H9 (cell line): ENCODE data around the gene PAX8. TPM values are rescaled to one million over a fixed set of nuclear protein-coding genes. Genes with fewer than 3 reads are reported as not detected.

Source experiments
- DNase-seq: peaks from one replicate; pipeline ENCODE4 v3.0.0-alpha.2; 2017
- H2AFZ ChIP-seq: one replicate; pipeline ENCODE4 v1.6.1; 2013; ENCODE audit warnings: mild to moderate bottlenecking, low read length, control low read depth, moderate library complexity
- H2AK5ac ChIP-seq: 2 replicates; pipeline ENCODE4 v1.6.1; 2013; ENCODE audit warnings: low read length, control low read depth, mixed read lengths; ENCODE audit not compliant: insufficient read length
- H2BK120ac ChIP-seq: one replicate; pipeline ENCODE4 v1.6.1; 2013; ENCODE audit warnings: low read depth, mild to moderate bottlenecking, low read length, control low read depth, inconsistent platforms; ENCODE audit not compliant: poor library complexity, severe bottlenecking
- H2BK12ac ChIP-seq: 2 replicates; pipeline ENCODE4 v1.6.1; 2013; ENCODE audit warnings: low read length, control low read depth, mixed read lengths, low read depth; ENCODE audit not compliant: insufficient read length
- H2BK15ac ChIP-seq: 2 replicates; pipeline ENCODE4 v1.6.1; 2013; ENCODE audit warnings: low read depth, low read length, control low read depth
- H2BK20ac ChIP-seq: one replicate; pipeline ENCODE4 v1.6.1; 2013; ENCODE audit warnings: low read depth, mild to moderate bottlenecking, low read length, control low read depth, inconsistent platforms; ENCODE audit not compliant: poor library complexity, severe bottlenecking
- H2BK5ac ChIP-seq: 2 replicates; pipeline ENCODE4 v1.6.1; 2013; ENCODE audit warnings: low read length, control low read depth, mixed read lengths; ENCODE audit not compliant: insufficient read length
- H3K14ac ChIP-seq: 2 replicates; pipeline ENCODE4 v1.6.1; 2013; ENCODE audit warnings: low read length, control low read depth; ENCODE audit not compliant: insufficient read depth
- H3K18ac ChIP-seq: 2 replicates; pipeline ENCODE4 v1.6.1; 2013; ENCODE audit warnings: low read depth, mild to moderate bottlenecking, mixed read lengths, low read length, control low read depth; ENCODE audit not compliant: insufficient read length
- H3K23ac ChIP-seq: 2 replicates; pipeline ENCODE4 v1.6.1; 2013; ENCODE audit warnings: low read length, control low read depth, mixed read lengths, low read depth; ENCODE audit not compliant: insufficient read length
- H3K23me2 ChIP-seq: 2 replicates; pipeline ENCODE4 v1.6.1; 2013; ENCODE audit warnings: low read depth, mild to moderate bottlenecking, mixed read lengths, low read length, control low read depth; ENCODE audit not compliant: insufficient read length, poor library complexity, severe bottlenecking
- H3K27ac ChIP-seq: 2 replicates; pipeline ENCODE4 v1.5.1; 2013; ENCODE audit warnings: low read length, control low read depth, mixed read lengths, low read depth; ENCODE audit not compliant: insufficient read length
- H3K27me3 ChIP-seq: 2 replicates; pipeline ENCODE4 v1.6.1; 2013; ENCODE audit warnings: low read length, control low read depth, inconsistent platforms; ENCODE audit not compliant: insufficient read depth
- H3K4ac ChIP-seq: 2 replicates; pipeline ENCODE4 v1.6.1; 2013; ENCODE audit warnings: low read depth, mild to moderate bottlenecking, control low read depth, inconsistent platforms, low read length, moderate library complexity
- H3K4me1 ChIP-seq: 2 replicates; pipeline ENCODE4 v1.6.1; 2013; ENCODE audit warnings: low read length, control low read depth, inconsistent platforms; ENCODE audit not compliant: insufficient read depth
- H3K4me2 ChIP-seq: 2 replicates; pipeline ENCODE4 v1.6.1; 2013; ENCODE audit warnings: low read length, control low read depth, mixed read lengths; ENCODE audit not compliant: insufficient read length, insufficient read depth
- H3K56ac ChIP-seq: 2 replicates; pipeline ENCODE4 v1.6.1; 2013; ENCODE audit warnings: low read depth, mild to moderate bottlenecking, mixed read lengths, low read length, control low read depth; ENCODE audit not compliant: insufficient read length
- H3K79me1 ChIP-seq: 2 replicates; pipeline ENCODE4 v1.6.1; 2013; ENCODE audit warnings: low read depth, mild to moderate bottlenecking, moderate library complexity, low read length, control low read depth, inconsistent platforms; ENCODE audit not compliant: insufficient read depth, poor library complexity, severe bottlenecking
- H3K79me2 ChIP-seq: 2 replicates; pipeline ENCODE4 v1.6.1; 2013; ENCODE audit warnings: low read length, control low read depth, inconsistent platforms; ENCODE audit not compliant: insufficient read depth
- H3K9ac ChIP-seq: 2 replicates; pipeline ENCODE4 v1.6.1; 2013; ENCODE audit warnings: low read length, control low read depth, mixed read lengths; ENCODE audit not compliant: insufficient read length; ENCODE audit errors: extremely low read depth
- H3K9me3 ChIP-seq: one replicate; pipeline ENCODE4 v1.6.1; 2013; ENCODE audit warnings: low read depth, low read length, inconsistent platforms; ENCODE audit not compliant: control insufficient read depth
- H3T11ph ChIP-seq: one replicate; pipeline ENCODE4 v1.6.1; 2013; ENCODE audit warnings: mild to moderate bottlenecking, low read length, control low read depth, inconsistent platforms
- H4K20me1 ChIP-seq: one replicate; pipeline ENCODE4 v1.6.1; 2013; ENCODE audit not compliant: control insufficient read depth, insufficient read length, insufficient read depth
- H4K5ac ChIP-seq: 2 replicates; pipeline ENCODE4 v1.6.1; 2013; ENCODE audit warnings: low read depth, mild to moderate bottlenecking, mixed read lengths, low read length, control low read depth; ENCODE audit not compliant: insufficient read length
- H4K8ac ChIP-seq: replicated peaks from 2 replicates; pipeline ENCODE4 v1.6.1; 2013; ENCODE audit warnings: low read length, control low read depth, mixed read lengths, low read depth; ENCODE audit not compliant: insufficient read length
- H4K91ac ChIP-seq: 2 replicates; pipeline ENCODE4 v1.6.1; 2013; ENCODE audit warnings: low read depth, mild to moderate bottlenecking, moderate library complexity, mixed read lengths, low read length, control low read depth; ENCODE audit not compliant: insufficient read length
- H3K27ac Mint-ChIP-seq, 3 experiments: 2 replicates in 2 of 3; 3 replicates in 1 of 3; pipeline ENCODE4 v1.8.0; 2020 to 2021; ENCODE audit warnings: mixed read lengths in 3 of 3, mild to moderate bottlenecking in 1 of 3, moderate library complexity in 1 of 3
- H3K27me3 Mint-ChIP-seq: 2 replicates; pipeline ENCODE4 v1.8.0; 2021; ENCODE audit warnings: low read depth, mild to moderate bottlenecking, moderate library complexity, mixed read lengths
- H3K36me3 Mint-ChIP-seq, 3 experiments: 2 replicates in 2 of 3; 3 replicates in 1 of 3; pipeline ENCODE4 v1.8.0; 2020 to 2021; ENCODE audit warnings: low read depth in 3 of 3, mixed read lengths in 3 of 3; ENCODE audit not compliant: insufficient read depth in 1 of 3
- H3K4me1 Mint-ChIP-seq, 2 experiments: 2 replicates each; pipeline ENCODE4 v1.8.0; 2020; ENCODE audit warnings: mixed read lengths in 2 of 2
- H3K4me3 Mint-ChIP-seq, 2 experiments: 2 replicates in 1 of 2; 3 replicates in 1 of 2; pipeline ENCODE4 v1.8.0; 2020 to 2021; ENCODE audit warnings: mild to moderate bottlenecking in 2 of 2, mixed read lengths in 2 of 2, moderate library complexity in 1 of 2
- H3K9me3 Mint-ChIP-seq, 2 experiments: 2 replicates in 1 of 2; 3 replicates in 1 of 2; pipeline ENCODE4 v1.8.0; 2020; ENCODE audit warnings: mild to moderate bottlenecking in 2 of 2, mixed read lengths in 2 of 2, moderate library complexity in 1 of 2
- WGBS: extraction: QIAGEN DNeasy Blood & Tissue Kit; methylation state at CpG from one replicate; pipeline ENCODE4 v1.1.7; 2013; ENCODE audit warnings: missing lambda C conversion rate, low lambda C conversion rate, mixed read lengths; ENCODE audit not compliant: insufficient read length; ENCODE audit errors: extremely low coverage; 5-methylcytosine and 5-hydroxymethylcytosine counted together
- total RNA-seq: library from RNA; stranded (reverse); gene quantifications from 2 replicates; pipeline ENCODE4 v1.2.1, GENCODE V29; 2021
- TF ChIP-seq, protein P1 (sequence below): fragments of 200-600 bp; sonication (generic); conservative IDR thresholded peaks from 3 replicates; pipeline ENCODE4 v1.8.0; 2021; ENCODE audit warnings: antibody characterized with exemption, mild to moderate bottlenecking

The PAX8 gene
- total RNA-seq, 1 experiment from 2014 or later: not detected

DNA sequence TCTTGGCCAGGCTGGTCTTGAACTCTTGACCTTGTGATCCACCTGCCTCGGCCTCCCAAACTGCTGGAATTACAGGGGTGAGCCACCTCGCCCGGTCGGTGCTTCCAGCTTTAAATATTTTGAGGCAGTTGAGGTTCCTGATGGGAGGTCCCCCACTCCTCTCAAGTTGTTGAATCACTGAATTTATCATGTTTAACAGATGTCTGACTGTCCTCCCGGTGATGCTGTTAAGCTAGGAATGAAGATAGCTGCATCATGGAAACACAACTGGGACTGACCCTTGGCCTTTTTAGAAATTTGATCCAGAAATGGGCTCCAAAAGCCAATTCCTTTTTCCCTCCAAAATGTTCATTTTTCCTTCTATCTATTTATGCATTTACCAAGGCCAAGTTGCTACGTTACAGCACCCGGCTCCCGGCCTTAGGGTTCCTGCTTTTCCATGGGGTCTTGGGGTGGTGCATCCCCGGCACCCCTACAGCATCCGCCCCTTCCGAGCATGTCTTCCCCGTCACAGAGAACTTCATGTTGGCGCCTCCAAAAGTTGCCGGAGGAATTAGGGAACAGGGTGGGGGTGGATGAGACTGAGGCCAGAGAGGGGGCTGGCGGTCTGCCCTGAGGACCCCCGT lies 43.9 kb downstream of the PAX8 start:
- H3K4me1 Mint-ChIP-seq: no peaks in the 10 kb centered on the region
- no peak overlapping the region for H3K4me2 ChIP-seq
- H3K27ac Mint-ChIP-seq: no peak overlapping the region; a peak in 1 of 7 replicates

More for the DNA sequence above, 43.9 kb downstream of the PAX8 start:
- H3K56ac ChIP-seq: no peak overlapping the region
- no peaks in the 10 kb centered on the region for H3K4me1 ChIP-seq
- H3K23me2 ChIP-seq: no peaks in the 10 kb centered on the region
- no peaks in the 10 kb centered on the region for H3K9me3 ChIP-seq
- H3K4ac ChIP-seq: no peak overlapping the region
- H2BK20ac ChIP-seq: no peak overlapping the region
- Mint-ChIP-seq H3K4me3 (no peak overlapping the region), H3K36me3 (peaks cover 0 to 12% (median 3%) of the 10 kb centered on the region in 3 experiments; a peak in 3 of 7 replicates), H3K27me3 (peaks cover 6% of the 10 kb centered on the region), H3K9me3 (peaks cover 13% of the 10 kb centered on the region in 2 experiments; a peak in 3 of 5 replicates)
- H3K14ac ChIP-seq: no peak overlapping the region
- H3T11ph ChIP-seq: no peak overlapping the region
- no peak overlapping the region for H4K5ac ChIP-seq
- H2BK12ac ChIP-seq: no peak overlapping the region
- H2BK15ac ChIP-seq: no peak overlapping the region
- no peak overlapping the region for H4K91ac ChIP-seq
- no peak overlapping the region for H4K8ac ChIP-seq
- H3K18ac ChIP-seq: no peak overlapping the region
- no peaks in the 10 kb centered on the region for H3K27me3 ChIP-seq
- no peak overlapping the region for H2AFZ ChIP-seq
- no peaks in the 10 kb centered on the region for H4K20me1 ChIP-seq
- H3K23ac ChIP-seq: no peak overlapping the region
- H2BK120ac ChIP-seq: no peak overlapping the region
- no peak overlapping the region for H2AK5ac ChIP-seq
- H3K27ac ChIP-seq: no peak overlapping the region
- no peak for DNase-seq
- TF ChIP-seq, protein P1, sequence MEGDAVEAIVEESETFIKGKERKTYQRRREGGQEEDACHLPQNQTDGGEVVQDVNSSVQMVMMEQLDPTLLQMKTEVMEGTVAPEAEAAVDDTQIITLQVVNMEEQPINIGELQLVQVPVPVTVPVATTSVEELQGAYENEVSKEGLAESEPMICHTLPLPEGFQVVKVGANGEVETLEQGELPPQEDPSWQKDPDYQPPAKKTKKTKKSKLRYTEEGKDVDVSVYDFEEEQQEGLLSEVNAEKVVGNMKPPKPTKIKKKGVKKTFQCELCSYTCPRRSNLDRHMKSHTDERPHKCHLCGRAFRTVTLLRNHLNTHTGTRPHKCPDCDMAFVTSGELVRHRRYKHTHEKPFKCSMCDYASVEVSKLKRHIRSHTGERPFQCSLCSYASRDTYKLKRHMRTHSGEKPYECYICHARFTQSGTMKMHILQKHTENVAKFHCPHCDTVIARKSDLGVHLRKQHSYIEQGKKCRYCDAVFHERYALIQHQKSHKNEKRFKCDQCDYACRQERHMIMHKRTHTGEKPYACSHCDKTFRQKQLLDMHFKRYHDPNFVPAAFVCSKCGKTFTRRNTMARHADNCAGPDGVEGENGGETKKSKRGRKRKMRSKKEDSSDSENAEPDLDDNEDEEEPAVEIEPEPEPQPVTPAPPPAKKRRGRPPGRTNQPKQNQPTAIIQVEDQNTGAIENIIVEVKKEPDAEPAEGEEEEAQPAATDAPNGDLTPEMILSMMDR: no peak
- H3K9ac ChIP-seq: no peak overlapping the region
- no CpG with 5 or more reads among the region's 16 CpGs for WGBS
- H3K79me2 ChIP-seq: no peaks in the 10 kb centered on the region
- no peak overlapping the region for H2BK5ac ChIP-seq
- H3K79me1 ChIP-seq: no peaks in the 10 kb centered on the region
